Measurements from ENCODE around the gene CILP2. TPM values are rescaled to one million over a fixed set of nuclear protein-coding genes. Genes with fewer than 3 reads are reported as not detected.

The CILP2 gene
- total RNA-seq, 1 donor from 2014 or later: 11.0 TPM

GRCh38 chr19:19498255-19498991 is 39.6 kb upstream of the CILP2 start:
- Histone ChIP-seq H3K9me3 (ENCODE audit: control insufficient read depth in 3 of 3, low read length in 3 of 3) (no peaks in the 10 kb centered on the region), H3K27me3 (ENCODE audit: control insufficient read depth in 3 of 3, insufficient read depth in 3 of 3, low read length in 3 of 3) (no peaks in the 10 kb centered on the region), H3K27ac (ENCODE audit: low read depth, low read length) (no peak overlapping the region), H3K4me3 (ENCODE audit: low read length in 3 of 3) (no peak overlapping the region), H3K4me1 (ENCODE audit: control insufficient read depth in 3 of 3, insufficient read depth in 3 of 3, low read length in 3 of 3) (peaks cover 0 to 2% (median 0%) of the 10 kb centered on the region in 3 donors), H3K9ac (ENCODE audit: low read depth in 1 of 3, low read length in 3 of 3) (no peak overlapping the region), H3K36me3 (ENCODE audit: control insufficient read depth in 3 of 3, insufficient read depth in 3 of 3, low read length in 3 of 3) (peaks cover 70 to 84% (median 80%) of the 10 kb centered on the region in 3 donors)

- Histone ChIP-seq H3K9ac (ENCODE audit: low read depth in 1 of 3, low read length in 3 of 3) (no peak overlapping the region), H3K27ac (ENCODE audit: low read depth, low read length) (no peak overlapping the region), H3K27me3 (ENCODE audit: control insufficient read depth in 3 of 3, insufficient read depth in 3 of 3, low read length in 3 of 3) (no peaks in the 10 kb centered on the region), H3K4me1 (ENCODE audit: control insufficient read depth in 3 of 3, insufficient read depth in 3 of 3, low read length in 3 of 3) (peaks cover 0 to 1% (median 0%) of the 10 kb centered on the region in 3 donors), H3K36me3 (ENCODE audit: control insufficient read depth in 3 of 3, insufficient read depth in 3 of 3, low read length in 3 of 3) (peaks cover 71 to 80% (median 79%) of the 10 kb centered on the region in 3 donors), H3K4me3 (ENCODE audit: low read length in 3 of 3) (no peak overlapping the region), H3K9me3 (ENCODE audit: control insufficient read depth in 3 of 3, low read length in 3 of 3) (no peaks in the 10 kb centered on the region)
Observed at GRCh38 chr19:19499272-19499995, 38.6 kb upstream of the CILP2 start.

GRCh38 chr19:19500975-19501644 is 37.0 kb upstream of the CILP2 start:
- Histone ChIP-seq H3K9ac (ENCODE audit: low read depth in 1 of 3, low read length in 3 of 3) (no peak overlapping the region), H3K27me3 (ENCODE audit: control insufficient read depth in 3 of 3, insufficient read depth in 3 of 3, low read length in 3 of 3) (no peaks in the 10 kb centered on the region), H3K4me1 (ENCODE audit: control insufficient read depth in 3 of 3, insufficient read depth in 3 of 3, low read length in 3 of 3) (no peaks in the 10 kb centered on the region), H3K9me3 (ENCODE audit: control insufficient read depth in 3 of 3, low read length in 3 of 3) (no peaks in the 10 kb centered on the region), H3K36me3 (ENCODE audit: control insufficient read depth in 3 of 3, insufficient read depth in 3 of 3, low read length in 3 of 3) (peaks cover 74 to 83% (median 82%) of the 10 kb centered on the region in 3 donors), H3K4me3 (ENCODE audit: low read length in 3 of 3) (no peak overlapping the region), H3K27ac (ENCODE audit: low read depth, low read length) (no peak overlapping the region)

- H3K9ac ChIP-seq (ENCODE audit: low read depth in 1 of 3, low read length in 3 of 3): no peak overlapping the region
- H3K4me3 ChIP-seq (ENCODE audit: low read length in 3 of 3): no peak overlapping the region
- H3K27ac ChIP-seq (ENCODE audit: low read depth, low read length): no peak overlapping the region
- H3K27me3 ChIP-seq (ENCODE audit: control insufficient read depth in 3 of 3, insufficient read depth in 3 of 3, low read length in 3 of 3): no peaks in the 10 kb centered on the region
- no peaks in the 10 kb centered on the region for H3K4me1 ChIP-seq (ENCODE audit: control insufficient read depth in 3 of 3, insufficient read depth in 3 of 3, low read length in 3 of 3)
- H3K36me3 ChIP-seq (ENCODE audit: control insufficient read depth in 3 of 3, insufficient read depth in 3 of 3, low read length in 3 of 3): peaks cover 70 to 82% (median 76%) of the 10 kb centered on the region in 3 donors
- no peaks in the 10 kb centered on the region for H3K9me3 ChIP-seq (ENCODE audit: control insufficient read depth in 3 of 3, low read length in 3 of 3)
Observed at GRCh38 chr19:19501798-19502197, 36.3 kb upstream of the CILP2 start.

- Histone ChIP-seq H3K9ac (ENCODE audit: low read depth in 1 of 3, low read length in 3 of 3) (no peak overlapping the region), H3K4me3 (ENCODE audit: low read length in 3 of 3) (no peak overlapping the region), H3K27me3 (ENCODE audit: control insufficient read depth in 3 of 3, insufficient read depth in 3 of 3, low read length in 3 of 3) (no peaks in the 10 kb centered on the region), H3K9me3 (ENCODE audit: control insufficient read depth in 3 of 3, low read length in 3 of 3) (no peaks in the 10 kb centered on the region), H3K27ac (ENCODE audit: low read depth, low read length) (no peak overlapping the region), H3K4me1 (ENCODE audit: control insufficient read depth in 3 of 3, insufficient read depth in 3 of 3, low read length in 3 of 3) (no peaks in the 10 kb centered on the region), H3K36me3 (ENCODE audit: control insufficient read depth in 3 of 3, insufficient read depth in 3 of 3, low read length in 3 of 3) (peaks cover 72 to 82% (median 74%) of the 10 kb centered on the region in 3 donors)
Observed at GRCh38 chr19:19502281-19502680, 35.8 kb upstream of the CILP2 start.

GRCh38 chr19:19502808-19503602 is 35.1 kb upstream of the CILP2 start:
- Histone ChIP-seq H3K27me3 (ENCODE audit: control insufficient read depth in 3 of 3, insufficient read depth in 3 of 3, low read length in 3 of 3) (no peaks in the 10 kb centered on the region), H3K4me1 (ENCODE audit: control insufficient read depth in 3 of 3, insufficient read depth in 3 of 3, low read length in 3 of 3) (no peaks in the 10 kb centered on the region), H3K4me3 (ENCODE audit: low read length in 3 of 3) (no peak overlapping the region), H3K9me3 (ENCODE audit: control insufficient read depth in 3 of 3, low read length in 3 of 3) (no peaks in the 10 kb centered on the region), H3K27ac (ENCODE audit: low read depth, low read length) (no peak overlapping the region), H3K36me3 (ENCODE audit: control insufficient read depth in 3 of 3, insufficient read depth in 3 of 3, low read length in 3 of 3) (peaks cover 73 to 82% (median 73%) of the 10 kb centered on the region in 3 donors), H3K9ac (ENCODE audit: low read depth in 1 of 3, low read length in 3 of 3) (no peak overlapping the region)

GRCh38 chr19:19504754-19505668 is 33.1 kb upstream of the CILP2 start:
- H3K9me3 ChIP-seq (ENCODE audit: control insufficient read depth in 3 of 3, low read length in 3 of 3): no peaks in the 10 kb centered on the region
- H3K27ac ChIP-seq (ENCODE audit: low read depth, low read length): no peak overlapping the region
- no peak overlapping the region for H3K9ac ChIP-seq (ENCODE audit: low read depth in 1 of 3, low read length in 3 of 3)
- H3K4me1 ChIP-seq (ENCODE audit: control insufficient read depth in 3 of 3, insufficient read depth in 3 of 3, low read length in 3 of 3): no peaks in the 10 kb centered on the region
- no peak overlapping the region for H3K4me3 ChIP-seq (ENCODE audit: low read length in 3 of 3)
- peaks cover 56 to 64% (median 57%) of the 10 kb centered on the region in 3 donors for H3K36me3 ChIP-seq (ENCODE audit: control insufficient read depth in 3 of 3, insufficient read depth in 3 of 3, low read length in 3 of 3)
- no peaks in the 10 kb centered on the region for H3K27me3 ChIP-seq (ENCODE audit: control insufficient read depth in 3 of 3, insufficient read depth in 3 of 3, low read length in 3 of 3)

GRCh38 chr19:19505669-19506326 is 32.3 kb upstream of the CILP2 start:
- Histone ChIP-seq H3K27me3 (ENCODE audit: control insufficient read depth in 3 of 3, insufficient read depth in 3 of 3, low read length in 3 of 3) (no peaks in the 10 kb centered on the region), H3K4me3 (ENCODE audit: low read length in 3 of 3) (no peak overlapping the region), H3K36me3 (ENCODE audit: control insufficient read depth in 3 of 3, insufficient read depth in 3 of 3, low read length in 3 of 3) (peaks cover 49 to 58% (median 51%) of the 10 kb centered on the region in 3 donors), H3K9me3 (ENCODE audit: control insufficient read depth in 3 of 3, low read length in 3 of 3) (no peaks in the 10 kb centered on the region), H3K4me1 (ENCODE audit: control insufficient read depth in 3 of 3, insufficient read depth in 3 of 3, low read length in 3 of 3) (no peaks in the 10 kb centered on the region), H3K27ac (ENCODE audit: low read depth, low read length) (no peak overlapping the region), H3K9ac (ENCODE audit: low read depth in 1 of 3, low read length in 3 of 3) (no peak overlapping the region)

All from skeletal muscle tissue (tissue), 4 donors.